Measurements from ENCODE around the gene SYTL5.
A peak's percentile ranks its signal among the peaks of the same experiment; 100 is the strongest.
"Not testable (repeated sequence)": the region's sequence is repeated elsewhere in the genome, so short reads cannot be mapped to it uniquely, and the experiment has no call there.

SYTL5 gene

GRCh38 chrX:38006291-38006690, at the start of gene SYTL5:
Gene SYTL5 (plus strand): TSS chrX:38006553. CDS start chrX:38033890, 27,337 bp downstream.
- no peak for ATAC-seq
- Mint-ChIP-seq H3K4me1 (peaks cover 7% of the 10 kb centered on the region), H3K27me3 (no peaks in the 10 kb centered on the region)

DNA sequence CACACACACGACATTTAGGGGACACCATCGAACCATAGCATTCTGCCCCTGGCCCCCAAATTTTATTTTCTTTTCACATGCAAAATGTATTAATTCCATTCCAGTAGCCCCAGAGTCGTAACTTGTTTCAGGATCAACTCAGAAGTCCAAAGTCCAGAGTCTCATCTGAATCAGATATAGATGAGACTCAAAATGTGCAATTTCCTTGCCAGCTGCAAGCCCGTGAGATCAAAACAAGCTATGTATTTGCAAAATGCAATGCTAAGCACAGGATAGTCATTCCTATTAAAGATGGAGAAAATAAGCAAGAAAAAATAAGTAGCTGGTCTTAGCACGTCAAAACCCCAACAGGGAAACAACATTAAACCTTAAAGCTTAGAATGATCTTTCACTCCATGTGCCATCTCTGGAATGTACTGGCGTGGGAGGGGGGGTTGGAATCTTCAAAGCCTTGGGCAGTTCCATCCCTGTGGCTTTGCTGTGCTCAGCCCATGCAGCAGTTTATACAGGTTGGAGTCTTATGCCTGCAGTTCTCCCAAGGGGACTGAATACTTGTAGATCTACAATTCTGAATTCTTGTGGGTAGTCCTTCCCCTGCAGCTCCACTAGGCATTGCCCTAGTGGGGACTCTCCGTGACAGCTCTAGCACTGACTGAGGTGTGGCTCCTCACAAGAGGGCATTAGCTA, 47.7 kb upstream of the SYTL5 start:
- no peak for ATAC-seq
- no peaks in the 10 kb centered on the region for H3K27me3 Mint-ChIP-seq
- H3K4me1 Mint-ChIP-seq = no peaks in the 10 kb centered on the region
- no peaks in the 10 kb centered on the region for H3K9me3 Mint-ChIP-seq
- H3K4me3 Mint-ChIP-seq = no peak overlapping the region
- no peaks in the 10 kb centered on the region for H3K36me3 Mint-ChIP-seq
- H3K27ac Mint-ChIP-seq = no peak overlapping the region

More at GRCh38 chrX:38006291-38006690, at the start of gene SYTL5:
- Mint-ChIP-seq H3K4me3 (no peak within 1 kb of the TSS), H3K9me3 (peaks cover 2% of the 10 kb centered on the region), H3K36me3 (no peaks in the 10 kb centered on the region), H3K27ac (no peak within 1 kb of the TSS)

DNA sequence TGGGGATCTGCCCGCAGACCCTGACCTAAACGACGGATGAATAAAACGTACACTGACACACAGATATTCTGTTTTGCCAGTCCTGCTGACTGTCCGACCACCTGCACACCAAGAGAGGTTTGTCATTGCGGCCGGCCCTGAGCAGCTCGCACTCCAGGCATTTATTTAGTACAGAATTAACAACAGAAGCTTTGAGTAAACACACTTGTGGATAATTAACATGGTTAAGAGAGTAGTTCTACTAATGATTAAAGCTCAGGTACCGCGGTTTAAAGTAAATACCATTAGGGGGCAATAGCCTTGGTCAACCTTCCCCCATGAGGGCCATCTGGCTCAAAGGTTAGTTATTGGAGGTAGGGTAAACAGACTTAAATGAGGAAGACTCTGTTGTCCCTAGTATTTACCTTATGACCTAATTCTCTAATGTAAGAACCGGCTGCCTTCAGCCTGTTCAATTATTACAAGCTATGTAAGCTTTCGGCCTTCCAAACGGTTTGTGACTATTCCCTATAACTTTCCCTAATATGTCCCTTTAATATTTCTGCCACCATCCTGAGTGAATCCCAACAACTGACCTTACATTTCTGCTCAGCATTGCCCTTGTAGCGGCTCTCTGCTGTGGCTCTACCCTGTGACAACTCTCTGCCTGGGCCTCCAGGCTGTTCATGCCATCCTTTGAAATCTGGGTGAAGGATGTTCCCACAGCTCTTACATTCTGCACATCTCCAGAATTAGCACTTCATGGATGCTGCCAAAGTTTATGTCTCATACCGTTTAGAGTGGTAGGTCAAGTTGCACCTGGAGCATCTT, 46.9 kb upstream of the SYTL5 start:
- no peak overlapping the region for H3K4me3 Mint-ChIP-seq
- no peak for ATAC-seq
- no peaks in the 10 kb centered on the region for H3K9me3 Mint-ChIP-seq
- H3K27me3 Mint-ChIP-seq = no peaks in the 10 kb centered on the region
- H3K36me3 Mint-ChIP-seq = no peaks in the 10 kb centered on the region
- no peaks in the 10 kb centered on the region for H3K4me1 Mint-ChIP-seq
- H3K27ac Mint-ChIP-seq = no peak overlapping the region

GRCh38 chrX:37961118-37961517, 45.2 kb upstream of the SYTL5 start:
- Mint-ChIP-seq H3K36me3 (no peaks in the 10 kb centered on the region), H3K27ac (no peak overlapping the region), H3K4me3 (no peak overlapping the region), H3K4me1 (no peaks in the 10 kb centered on the region), H3K27me3 (no peaks in the 10 kb centered on the region), H3K9me3 (no peaks in the 10 kb centered on the region)
- no peak for ATAC-seq

- Mint-ChIP-seq H3K4me1 (no peaks in the 10 kb centered on the region), H3K9me3 (peaks cover 6% of the 10 kb centered on the region), H3K36me3 (no peaks in the 10 kb centered on the region), H3K4me3 (no peak overlapping the region), H3K27ac (no peak overlapping the region), H3K27me3 (no peaks in the 10 kb centered on the region)
- no peak for ATAC-seq
Measured at GRCh38 chrX:37967714-37968113, 38.6 kb upstream of the SYTL5 start.

- no peaks in the 10 kb centered on the region for H3K27me3 Mint-ChIP-seq
- H3K27ac Mint-ChIP-seq = no peak overlapping the region
- ATAC-seq = no peak
- no peak overlapping the region for H3K4me3 Mint-ChIP-seq
- H3K9me3 Mint-ChIP-seq = no peaks in the 10 kb centered on the region
- no peaks in the 10 kb centered on the region for H3K4me1 Mint-ChIP-seq
- H3K36me3 Mint-ChIP-seq = no peaks in the 10 kb centered on the region
Measured at GRCh38 chrX:37975421-37975820, 30.9 kb upstream of the SYTL5 start.

DNA sequence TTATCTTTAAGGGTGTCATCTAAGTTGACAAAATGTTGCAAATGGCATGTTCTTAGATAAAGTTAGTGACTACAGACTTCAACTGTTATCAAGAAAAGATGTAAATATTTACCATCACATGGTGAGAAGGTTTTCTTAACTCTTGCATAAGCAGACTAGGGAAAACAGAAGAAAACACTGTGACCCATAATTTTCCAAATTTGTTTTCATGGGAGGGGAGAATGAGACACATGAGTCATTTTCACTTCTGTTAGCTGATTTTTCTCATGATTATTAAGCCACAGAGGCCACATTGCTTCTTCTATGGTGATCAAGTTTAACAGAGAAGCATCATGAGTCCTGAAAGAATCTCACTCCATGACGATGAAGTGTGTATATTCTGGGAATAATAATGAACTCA, 30.2 kb upstream of the SYTL5 start:
- Mint-ChIP-seq H3K27ac (no peak overlapping the region), H3K9me3 (no peaks in the 10 kb centered on the region), H3K4me3 (no peak overlapping the region), H3K4me1 (no peaks in the 10 kb centered on the region), H3K36me3 (no peaks in the 10 kb centered on the region), H3K27me3 (no peaks in the 10 kb centered on the region)
- ATAC-seq = no peak

DNA sequence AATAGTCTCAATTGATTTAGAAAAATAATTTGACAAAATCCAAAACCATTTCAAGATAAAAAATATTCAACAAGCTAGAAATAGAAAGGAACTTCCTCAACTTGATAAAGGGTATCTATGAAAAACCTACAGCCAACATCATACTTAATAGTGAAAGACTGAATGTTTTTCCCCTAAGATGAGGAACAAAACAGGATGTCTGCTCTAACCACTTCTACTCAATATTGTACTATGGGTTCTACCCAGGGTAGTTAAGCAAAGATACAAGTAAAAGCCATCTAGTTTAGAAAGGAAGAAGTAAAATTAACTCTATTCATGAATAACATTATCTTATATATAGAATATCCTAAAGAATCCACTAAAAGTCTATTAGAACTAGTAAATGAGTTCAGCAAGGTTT, 21.5 kb upstream of the SYTL5 start:
- ATAC-seq = no peak
- peaks cover 3% of the 10 kb centered on the region for H3K9me3 Mint-ChIP-seq
- H3K4me1 Mint-ChIP-seq = no peaks in the 10 kb centered on the region
- H3K27me3 Mint-ChIP-seq = no peaks in the 10 kb centered on the region
- H3K4me3 Mint-ChIP-seq = no peak overlapping the region
- no peak overlapping the region for H3K27ac Mint-ChIP-seq
- no peaks in the 10 kb centered on the region for H3K36me3 Mint-ChIP-seq

GRCh38 chrX:37986893-37987292, 19.5 kb upstream of the SYTL5 start:
- no peak overlapping the region for H3K4me3 Mint-ChIP-seq
- H3K36me3 Mint-ChIP-seq = no peaks in the 10 kb centered on the region
- peaks cover 3% of the 10 kb centered on the region for H3K9me3 Mint-ChIP-seq
- no peak overlapping the region for H3K27ac Mint-ChIP-seq
- H3K4me1 Mint-ChIP-seq = no peaks in the 10 kb centered on the region
- H3K27me3 Mint-ChIP-seq = no peaks in the 10 kb centered on the region
- no peak for ATAC-seq

DNA sequence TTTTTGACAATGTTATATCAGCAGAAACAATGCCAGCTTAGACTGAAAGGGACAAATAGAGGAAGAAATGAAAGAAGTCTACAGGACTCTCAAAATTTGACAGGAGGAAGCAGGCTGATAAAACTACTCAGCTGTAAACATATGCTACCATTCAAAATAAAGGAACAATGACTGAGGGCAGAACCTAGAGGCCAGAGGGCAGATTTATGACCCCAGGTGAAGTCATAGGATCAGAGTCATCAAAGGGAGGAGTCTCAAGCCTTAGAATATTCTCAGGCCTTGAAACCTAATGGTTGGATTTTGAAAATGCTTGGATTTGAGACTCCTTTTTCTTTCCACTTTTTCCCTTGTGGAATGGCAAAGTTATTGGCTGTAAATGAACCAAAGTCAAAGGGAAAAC, 17.0 kb upstream of the SYTL5 start:
- Mint-ChIP-seq H3K4me3 (no peak overlapping the region), H3K4me1 (no peaks in the 10 kb centered on the region), H3K27me3 (no peaks in the 10 kb centered on the region), H3K9me3 (no peaks in the 10 kb centered on the region), H3K27ac (no peak overlapping the region), H3K36me3 (no peaks in the 10 kb centered on the region)
- no peak for ATAC-seq

GRCh38 chrX:37991303-37991702, 15.1 kb upstream of the SYTL5 start:
- not testable (repeated sequence) for H3K27ac Mint-ChIP-seq, H3K9me3 Mint-ChIP-seq, H3K36me3 Mint-ChIP-seq, H3K4me3 Mint-ChIP-seq, ATAC-seq, H3K4me1 Mint-ChIP-seq, H3K27me3 Mint-ChIP-seq

GRCh38 chrX:37993176-37993575, 13.2 kb upstream of the SYTL5 start:
- H3K9me3 Mint-ChIP-seq = no peaks in the 10 kb centered on the region
- H3K36me3 Mint-ChIP-seq = no peaks in the 10 kb centered on the region
- no peaks in the 10 kb centered on the region for H3K4me1 Mint-ChIP-seq
- no peak overlapping the region for H3K4me3 Mint-ChIP-seq
- no peak overlapping the region for H3K27ac Mint-ChIP-seq
- H3K27me3 Mint-ChIP-seq = peaks cover under 1% of the 10 kb centered on the region
- no peak for ATAC-seq

DNA sequence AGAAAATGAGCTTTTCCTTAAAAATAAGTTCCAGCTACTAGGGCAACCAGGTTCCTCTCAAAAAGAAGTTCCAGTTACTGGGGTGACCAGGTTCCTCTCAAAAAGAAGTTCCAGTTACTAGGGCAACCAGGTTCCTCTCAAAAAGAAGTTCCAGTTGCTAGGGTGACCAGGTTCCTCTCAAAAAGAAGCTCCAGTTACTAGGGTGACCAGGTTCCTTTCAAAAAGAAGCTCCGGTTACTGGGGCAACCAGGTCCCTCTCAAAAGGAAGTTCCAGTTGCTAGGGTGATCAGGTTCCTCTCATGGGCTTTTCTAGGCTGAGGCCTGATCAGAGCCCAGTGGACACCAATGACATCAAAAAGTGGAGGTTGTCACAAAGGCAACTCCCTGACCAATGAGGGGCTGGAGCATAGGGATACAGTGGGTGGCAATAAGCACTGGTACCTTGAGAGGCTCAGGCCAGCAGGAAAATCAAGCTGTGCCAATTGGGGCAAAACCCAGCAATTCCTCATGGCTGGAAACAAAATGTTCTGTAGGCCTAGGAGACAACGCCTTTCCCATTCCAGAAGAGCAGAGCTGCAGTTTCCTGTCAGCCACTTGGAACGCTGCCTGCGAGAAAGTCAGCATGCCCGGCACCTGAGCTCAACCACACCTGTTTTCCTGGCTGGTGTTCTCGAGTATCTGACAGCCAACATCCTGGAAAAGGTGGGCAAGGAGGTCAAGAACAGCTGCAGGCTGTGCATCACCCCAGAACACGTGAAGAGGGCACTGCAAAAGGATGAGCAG, 12.3 kb upstream of the SYTL5 start:
- Mint-ChIP-seq H3K27me3 (peaks cover 8% of the 10 kb centered on the region), H3K27ac (no peak overlapping the region), H3K9me3 (no peaks in the 10 kb centered on the region), H3K4me1 (no peaks in the 10 kb centered on the region), H3K4me3 (no peak overlapping the region), H3K36me3 (no peaks in the 10 kb centered on the region)
- peak; percentile 73 for ATAC-seq

GRCh38 chrX:37995428-37995827, 10.9 kb upstream of the SYTL5 start:
- H3K27ac Mint-ChIP-seq = no peak overlapping the region
- ATAC-seq = no peak
- no peaks in the 10 kb centered on the region for H3K4me1 Mint-ChIP-seq
- peaks cover 8% of the 10 kb centered on the region for H3K27me3 Mint-ChIP-seq
- H3K36me3 Mint-ChIP-seq = no peaks in the 10 kb centered on the region
- no peaks in the 10 kb centered on the region for H3K9me3 Mint-ChIP-seq
- H3K4me3 Mint-ChIP-seq = no peak overlapping the region

DNA sequence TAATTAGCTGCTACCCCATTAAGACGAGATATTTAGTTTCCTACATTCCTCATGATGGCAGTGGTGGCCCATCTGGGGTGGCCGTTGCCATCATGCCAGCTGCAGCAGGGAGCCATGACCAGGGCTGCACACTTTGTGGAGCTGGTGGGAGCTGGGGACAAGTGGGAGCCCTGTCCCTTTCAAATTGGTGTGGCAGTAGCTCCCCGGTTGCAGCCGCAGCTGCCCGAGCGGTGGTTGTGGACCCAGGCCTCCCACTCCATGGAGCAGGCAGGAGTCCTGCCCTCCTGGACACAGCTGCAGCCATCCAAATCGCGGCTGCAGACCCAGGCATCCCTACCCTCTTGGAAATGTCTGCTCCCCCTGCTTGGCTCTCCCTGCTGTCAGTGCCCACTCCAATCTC, 9.3 kb upstream of the SYTL5 start:
- ATAC-seq = no peak
- H3K36me3 Mint-ChIP-seq = no peaks in the 10 kb centered on the region
- H3K4me1 Mint-ChIP-seq = no peaks in the 10 kb centered on the region
- no peak overlapping the region for H3K27ac Mint-ChIP-seq
- no peaks in the 10 kb centered on the region for H3K9me3 Mint-ChIP-seq
- no peak overlapping the region for H3K4me3 Mint-ChIP-seq
- peaks cover 8% of the 10 kb centered on the region for H3K27me3 Mint-ChIP-seq

Data from stimulated activated memory B cell treated with anti-CD40 and anti-IgM and Interleukin-4, amounts not matched to agents 10 μg/mL and 1 μg/mL and 100 μg/mL, for 72 hours (primary cell).